ENCODE data around the gene SPOCD1. TPM values are rescaled to one million over a fixed set of nuclear protein-coding genes. Genes with fewer than 3 reads are reported as not detected.

The SPOCD1 gene
- total and polyA plus RNA-seq, 2 experiments from 2014 or later: 0.73 to 1.3 TPM

- Histone ChIP-seq H3K27me3 (ENCODE audit: insufficient read depth) (no peaks in the 10 kb centered on the region), H3K36me3 (ENCODE audit: insufficient read depth) (no peaks in the 10 kb centered on the region), H2AFZ (no peak overlapping the region), H3K4me1 (ENCODE audit: insufficient read depth) (no peaks in the 10 kb centered on the region; the same call in 1 of the 2 replicates), H3K27ac (ENCODE audit: low read depth) (no peak overlapping the region), H3K4me2 (no peak overlapping the region), H3K79me2 (replicated peaks; ENCODE audit: insufficient read depth) (no peaks in the 10 kb centered on the region), H3F3A (replicated peaks; ENCODE audit: low read depth) (no peaks in the 10 kb centered on the region), H3K9me2 (ENCODE audit: insufficient read depth) (no peaks in the 10 kb centered on the region), H3K4me3 (no peak overlapping the region), H4K20me1 (replicated peaks; ENCODE audit: insufficient read depth) (no peaks in the 10 kb centered on the region)
- ATAC-seq (no peak), DNase-seq (ENCODE audit: low spot score) (no peak)
- H3K4me3 Mint-ChIP-seq: no peak overlapping the region
- H3K27me3 Mint-ChIP-seq (ENCODE audit: insufficient read depth, low read depth, poor library complexity): no peaks in the 10 kb centered on the region
- no peaks in the 10 kb centered on the region for H3K36me3 Mint-ChIP-seq (ENCODE audit: low read depth)
- peaks cover 14% of the 10 kb centered on the region for H3K4me1 Mint-ChIP-seq
- TF ChIP-seq ZNF331 (CRISPR knock-in tag; IDR thresholded peaks at IDR 0.05; ENCODE audit: low read depth) (no peak), NANOG (IDR thresholded peaks at IDR 0.05; ENCODE audit: borderline replicate concordance) (no peak), CREB1 (CRISPR knock-in tag; IDR thresholded peaks at IDR 0.05; ENCODE audit: low read depth) (no peak), ETS1 (IDR thresholded peaks at IDR 0.05) (no peak), JUNB (IDR thresholded peaks at IDR 0.05; ENCODE audit: unreplicated experiment) (no peak), EZH2 (IDR thresholded peaks at IDR 0.05; ENCODE audit: low read depth, unreplicated experiment) (no peak), EZH2phosphoT487 (IDR thresholded peaks at IDR 0.05; ENCODE audit: unreplicated experiment) (no peak), CTCF (conservative IDR thresholded peaks at IDR 0.05; ENCODE audit: low read depth in 2 of 2) (no peak), ZNF114 (CRISPR knock-in tag; IDR thresholded peaks at IDR 0.05) (no peak), STAT1 (IDR thresholded peaks at IDR 0.05; ENCODE audit: unreplicated experiment) (no peak), REST (IDR thresholded peaks at IDR 0.05; ENCODE audit: unreplicated experiment) (no peak), ZNF462 (CRISPR knock-in tag; IDR thresholded peaks at IDR 0.05) (no peak), POLR2AphosphoS5 (IDR thresholded peaks at IDR 0.05; ENCODE audit: low read depth) (no peak)
- H3K9me3 Mint-ChIP-seq: peaks cover 4% of the 10 kb centered on the region; the same call in 2 of the 3 replicates
- H3K27ac Mint-ChIP-seq: no peak overlapping the region
Observed at GRCh38 chr1:31805318-31805717, 10.5 kb downstream of the SPOCD1 start.

All from GM23338 (cell line).